MM.1S (cell line): Measurements from ENCODE around the gene CRNN.

Experiments used
- EZH2 ChIP-seq: fragments of 300-600 bp; sonication (generic); optimal IDR thresholded peaks from 2 replicates; pipeline ENCODE3; 2017; ENCODE audit warnings: low read depth, mild to moderate bottlenecking, antibody characterized with exemption, low read length, mixed read lengths
- EZH2phosphoT487 ChIP-seq: fragments of 300-600 bp; sonication (generic); IDR thresholded peaks from 2 replicates; pipeline ENCODE4 v1.6.1; 2018; ENCODE audit warnings: antibody characterized with exemption, low read length
- TF ChIP-seq, protein P1 (sequence below): fragments of 300-600 bp; sonication (generic); IDR thresholded peaks from 2 replicates; pipeline ENCODE4 v1.5.1; 2016; ENCODE audit warnings: antibody characterized with exemption, low read length, mixed read lengths

DNA sequence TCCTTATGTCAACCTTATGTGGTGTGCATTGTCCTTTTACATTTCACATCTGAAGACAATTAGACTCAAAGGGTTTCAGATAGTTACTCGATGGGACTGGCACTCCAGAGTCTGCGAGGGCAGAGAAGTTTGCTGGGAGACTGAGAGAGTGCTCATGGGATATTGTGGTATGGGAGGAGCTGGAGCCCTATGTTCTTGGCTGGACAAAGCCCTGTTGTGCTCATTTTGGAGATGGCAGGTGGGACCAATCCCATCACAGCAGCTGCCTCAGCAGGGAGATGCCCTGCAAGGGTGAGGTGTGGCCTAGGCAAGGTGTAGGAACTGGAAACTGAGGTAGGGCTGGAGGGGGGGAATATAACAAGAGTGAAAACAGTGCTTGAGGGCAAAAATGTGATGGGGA lies 43.5 kb upstream of the CRNN start:
- TF ChIP-seq, protein P1, sequence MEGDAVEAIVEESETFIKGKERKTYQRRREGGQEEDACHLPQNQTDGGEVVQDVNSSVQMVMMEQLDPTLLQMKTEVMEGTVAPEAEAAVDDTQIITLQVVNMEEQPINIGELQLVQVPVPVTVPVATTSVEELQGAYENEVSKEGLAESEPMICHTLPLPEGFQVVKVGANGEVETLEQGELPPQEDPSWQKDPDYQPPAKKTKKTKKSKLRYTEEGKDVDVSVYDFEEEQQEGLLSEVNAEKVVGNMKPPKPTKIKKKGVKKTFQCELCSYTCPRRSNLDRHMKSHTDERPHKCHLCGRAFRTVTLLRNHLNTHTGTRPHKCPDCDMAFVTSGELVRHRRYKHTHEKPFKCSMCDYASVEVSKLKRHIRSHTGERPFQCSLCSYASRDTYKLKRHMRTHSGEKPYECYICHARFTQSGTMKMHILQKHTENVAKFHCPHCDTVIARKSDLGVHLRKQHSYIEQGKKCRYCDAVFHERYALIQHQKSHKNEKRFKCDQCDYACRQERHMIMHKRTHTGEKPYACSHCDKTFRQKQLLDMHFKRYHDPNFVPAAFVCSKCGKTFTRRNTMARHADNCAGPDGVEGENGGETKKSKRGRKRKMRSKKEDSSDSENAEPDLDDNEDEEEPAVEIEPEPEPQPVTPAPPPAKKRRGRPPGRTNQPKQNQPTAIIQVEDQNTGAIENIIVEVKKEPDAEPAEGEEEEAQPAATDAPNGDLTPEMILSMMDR: no peak
- TF ChIP-seq EZH2 (no peak), EZH2phosphoT487 (no peak)
